ENCODE measurements around the gene NUP85.
"Not testable (repeated sequence)": the region's sequence is repeated elsewhere in the genome, so short reads cannot be mapped to it uniquely, and the experiment has no call there.

Gene NUP85

GRCh38 chr17:75205793-75206163 is 299 bp downstream of the NUP85 start:
- Histone ChIP-seq H3K9ac (ENCODE audit: low read depth, low read length) (peak overlapping the region; percentile 98), H3K9me3 (ENCODE audit: insufficient read depth, low read depth, low read length) (no peaks in the 10 kb centered on the region), H3K4me3 (ENCODE audit: low read length) (peak overlapping the region; percentile 94), H3K27ac (ENCODE audit: low read depth, low read length) (peak overlapping the region; percentile 100), H3K27me3 (ENCODE audit: insufficient read depth, low read length) (no peaks in the 10 kb centered on the region), H3K36me3 (ENCODE audit: insufficient read depth, low read length) (peaks cover 22% of the 10 kb centered on the region), H3K4me1 (ENCODE audit: insufficient read depth, low read length) (no peaks in the 10 kb centered on the region)
- under 1% methylated on average over 22 of the region's 22 CpGs for WGBS

DNA sequence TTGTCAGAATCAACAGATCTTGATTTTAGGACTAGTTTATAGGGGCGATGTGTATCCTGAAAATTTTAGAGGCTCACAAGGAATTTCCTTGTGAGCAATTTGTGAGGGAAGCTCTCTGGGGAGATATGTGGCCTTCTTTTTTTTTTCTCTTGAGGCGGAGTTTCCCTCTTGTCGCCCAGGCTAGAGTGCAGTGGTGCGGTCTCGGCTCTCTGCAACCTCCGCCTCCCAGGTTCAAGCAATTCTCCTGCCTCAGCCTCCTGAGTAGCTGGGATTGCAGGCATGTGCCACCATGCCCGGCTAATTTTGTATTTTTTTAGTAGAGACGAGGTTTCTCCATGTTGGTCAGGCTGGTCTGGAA is 1.6 kb downstream of the NUP85 start:
- Histone ChIP-seq H3K4me3 (ENCODE audit: low read length) (peak overlapping the region; percentile 94), H3K36me3 (ENCODE audit: insufficient read depth, low read length) (peaks cover 33% of the 10 kb centered on the region)
- WGBS = 95% methylated on average over 8 of the region's 8 CpGs
- H3K27ac ChIP-seq (ENCODE audit: low read depth, low read length); H3K4me1 ChIP-seq (ENCODE audit: insufficient read depth, low read length); H3K9me3 ChIP-seq (ENCODE audit: insufficient read depth, low read depth, low read length); H3K9ac ChIP-seq (ENCODE audit: low read depth, low read length); H3K27me3 ChIP-seq (ENCODE audit: insufficient read depth, low read length): not testable (repeated sequence)

- no peaks in the 10 kb centered on the region for H3K4me1 ChIP-seq (ENCODE audit: insufficient read depth, low read length)
- H3K27ac ChIP-seq (ENCODE audit: low read depth, low read length) = no peak overlapping the region
- H3K4me3 ChIP-seq (ENCODE audit: low read length) = no peak overlapping the region
- peaks cover 40% of the 10 kb centered on the region for H3K36me3 ChIP-seq (ENCODE audit: insufficient read depth, low read length)
- WGBS = 87% methylated on average over 12 of the region's 12 CpGs
- no peak overlapping the region for H3K9ac ChIP-seq (ENCODE audit: low read depth, low read length)
- no peaks in the 10 kb centered on the region for H3K27me3 ChIP-seq (ENCODE audit: insufficient read depth, low read length)
- no peaks in the 10 kb centered on the region for H3K9me3 ChIP-seq (ENCODE audit: insufficient read depth, low read depth, low read length)
Measured at GRCh38 chr17:75207760-75208159, 2.3 kb downstream of the NUP85 start.

- no peak overlapping the region for H3K27ac ChIP-seq (ENCODE audit: low read depth, low read length)
- H3K9me3 ChIP-seq (ENCODE audit: insufficient read depth, low read depth, low read length) = no peaks in the 10 kb centered on the region
- WGBS = 95% methylated on average over 9 of the region's 9 CpGs
- H3K4me1 ChIP-seq (ENCODE audit: insufficient read depth, low read length) = no peaks in the 10 kb centered on the region
- H3K27me3 ChIP-seq (ENCODE audit: insufficient read depth, low read length) = no peaks in the 10 kb centered on the region
- no peak overlapping the region for H3K9ac ChIP-seq (ENCODE audit: low read depth, low read length)
- no peak overlapping the region for H3K4me3 ChIP-seq (ENCODE audit: low read length)
- peaks cover 44% of the 10 kb centered on the region for H3K36me3 ChIP-seq (ENCODE audit: insufficient read depth, low read length)
Measured at GRCh38 chr17:75208161-75208560, 2.7 kb downstream of the NUP85 start.

- no peak overlapping the region for H3K27ac ChIP-seq (ENCODE audit: low read depth, low read length)
- H3K9ac ChIP-seq (ENCODE audit: low read depth, low read length) = no peak overlapping the region
- WGBS = 87% methylated on average over 3 of the region's 3 CpGs
Measured at GRCh38 chr17:75209061-75209460, 3.6 kb downstream of the NUP85 start.

DNA sequence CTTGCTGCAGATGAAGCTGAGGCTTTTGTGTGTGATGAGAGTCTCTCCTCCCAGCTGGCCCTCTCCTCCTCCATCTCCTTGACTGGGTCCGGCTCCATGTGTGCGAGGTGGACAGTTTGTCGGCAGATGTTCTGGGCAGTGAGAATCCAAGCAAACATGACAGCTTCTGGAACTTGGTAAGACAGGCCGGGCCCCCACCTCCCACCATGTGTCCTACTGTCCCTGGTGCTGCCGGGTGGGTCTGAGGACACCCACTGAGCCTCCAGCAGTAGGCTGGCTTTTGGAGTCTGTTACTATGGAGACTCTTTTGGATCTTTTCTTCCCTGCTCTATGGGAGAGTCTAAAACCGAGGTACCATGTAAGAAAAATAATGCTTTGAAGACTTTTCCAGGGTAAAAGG is 12.7 kb downstream of the NUP85 start:
- no peak overlapping the region for H3K4me3 ChIP-seq (ENCODE audit: low read length)
- peaks cover 87% of the 10 kb centered on the region for H3K36me3 ChIP-seq (ENCODE audit: insufficient read depth, low read length)
- no peaks in the 10 kb centered on the region for H3K4me1 ChIP-seq (ENCODE audit: insufficient read depth, low read length)
- no peaks in the 10 kb centered on the region for H3K9me3 ChIP-seq (ENCODE audit: insufficient read depth, low read depth, low read length)
- no peaks in the 10 kb centered on the region for H3K27me3 ChIP-seq (ENCODE audit: insufficient read depth, low read length)
- H3K27ac ChIP-seq (ENCODE audit: low read depth, low read length) = no peak overlapping the region
- WGBS = 93% methylated on average over 6 of the region's 6 CpGs
- H3K9ac ChIP-seq (ENCODE audit: low read depth, low read length) = no peak overlapping the region

More at GRCh38 chr17:75209061-75209460, 3.6 kb downstream of the NUP85 start:
- Histone ChIP-seq H3K9me3 (ENCODE audit: insufficient read depth, low read depth, low read length) (no peaks in the 10 kb centered on the region), H3K4me1 (ENCODE audit: insufficient read depth, low read length) (no peaks in the 10 kb centered on the region), H3K36me3 (ENCODE audit: insufficient read depth, low read length) (peaks cover 52% of the 10 kb centered on the region), H3K4me3 (ENCODE audit: low read length) (no peak overlapping the region), H3K27me3 (ENCODE audit: insufficient read depth, low read length) (no peaks in the 10 kb centered on the region)

DNA sequence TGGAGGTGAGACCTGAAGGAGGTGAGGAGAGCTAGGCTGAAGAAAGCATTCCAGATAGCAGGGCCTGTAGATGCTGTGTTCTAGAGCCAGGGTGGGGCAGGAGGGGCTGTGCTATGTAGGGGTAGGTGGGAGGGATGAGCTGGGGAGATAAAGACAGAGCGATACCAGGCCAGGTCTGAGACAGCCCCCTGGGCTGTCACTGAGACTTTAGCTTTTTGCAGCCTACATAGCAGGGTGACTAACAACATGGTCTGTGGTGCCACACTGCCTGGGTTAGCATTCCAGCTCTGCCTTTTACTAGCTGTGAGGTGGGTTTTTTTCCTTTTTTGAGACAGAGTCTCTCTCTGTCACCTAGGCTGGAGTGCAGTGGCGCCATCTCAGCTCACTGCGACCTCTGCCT is 14.3 kb downstream of the NUP85 start:
- Histone ChIP-seq H3K27ac (ENCODE audit: low read depth, low read length) (no peak overlapping the region), H3K36me3 (ENCODE audit: insufficient read depth, low read length) (peaks cover 83% of the 10 kb centered on the region), H3K9ac (ENCODE audit: low read depth, low read length) (no peak overlapping the region), H3K27me3 (ENCODE audit: insufficient read depth, low read length) (no peaks in the 10 kb centered on the region), H3K9me3 (ENCODE audit: insufficient read depth, low read depth, low read length) (no peaks in the 10 kb centered on the region), H3K4me3 (ENCODE audit: low read length) (no peak overlapping the region), H3K4me1 (ENCODE audit: insufficient read depth, low read length) (no peaks in the 10 kb centered on the region)
- 95% methylated on average over 3 of the region's 3 CpGs for WGBS

DNA sequence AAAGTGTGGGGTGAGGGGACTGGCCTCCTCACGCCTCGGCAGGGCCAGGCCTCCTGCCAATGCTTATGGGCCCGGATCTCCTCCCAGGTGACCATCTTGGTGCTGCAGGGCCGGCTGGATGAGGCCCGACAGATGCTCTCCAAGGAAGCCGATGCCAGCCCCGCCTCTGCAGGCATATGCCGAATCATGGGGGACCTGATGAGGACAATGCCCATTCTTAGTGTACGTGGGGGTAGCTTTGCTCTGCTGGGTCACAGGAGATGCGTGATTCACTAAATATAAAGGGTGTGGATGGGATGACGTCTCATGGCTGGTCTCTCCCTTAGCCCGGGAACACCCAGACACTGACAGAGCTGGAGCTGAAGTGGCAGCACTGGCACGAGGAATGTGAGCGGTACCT is 19.5 kb downstream of the NUP85 start:
- Histone ChIP-seq H3K4me3 (ENCODE audit: low read length) (no peak overlapping the region), H3K27me3 (ENCODE audit: insufficient read depth, low read length) (no peaks in the 10 kb centered on the region), H3K9me3 (ENCODE audit: insufficient read depth, low read depth, low read length) (no peaks in the 10 kb centered on the region), H3K27ac (ENCODE audit: low read depth, low read length) (no peak overlapping the region), H3K36me3 (ENCODE audit: insufficient read depth, low read length) (peaks cover 82% of the 10 kb centered on the region), H3K9ac (ENCODE audit: low read depth, low read length) (no peak overlapping the region), H3K4me1 (ENCODE audit: insufficient read depth, low read length) (no peaks in the 10 kb centered on the region)
- 88% methylated on average over 14 of the region's 14 CpGs for WGBS

- Histone ChIP-seq H3K4me3 (ENCODE audit: low read length) (no peak overlapping the region), H3K27ac (ENCODE audit: low read depth, low read length) (no peak overlapping the region), H3K9ac (ENCODE audit: low read depth, low read length) (no peak overlapping the region), H3K4me1 (ENCODE audit: insufficient read depth, low read length) (no peaks in the 10 kb centered on the region), H3K36me3 (ENCODE audit: insufficient read depth, low read length) (peaks cover 92% of the 10 kb centered on the region), H3K9me3 (ENCODE audit: insufficient read depth, low read depth, low read length) (no peaks in the 10 kb centered on the region), H3K27me3 (ENCODE audit: insufficient read depth, low read length) (no peaks in the 10 kb centered on the region)
- WGBS = 94% methylated on average over 5 of the region's 5 CpGs
Measured at GRCh38 chr17:75227729-75228128, 22.2 kb downstream of the NUP85 start.

GRCh38 chr17:75228305-75228704 is 22.8 kb downstream of the NUP85 start:
- Histone ChIP-seq H3K27me3 (ENCODE audit: insufficient read depth, low read length) (no peaks in the 10 kb centered on the region), H3K36me3 (ENCODE audit: insufficient read depth, low read length) (peaks cover 92% of the 10 kb centered on the region), H3K4me1 (ENCODE audit: insufficient read depth, low read length) (no peaks in the 10 kb centered on the region), H3K27ac (ENCODE audit: low read depth, low read length) (no peak overlapping the region), H3K4me3 (ENCODE audit: low read length) (no peak overlapping the region), H3K9ac (ENCODE audit: low read depth, low read length) (no peak overlapping the region), H3K9me3 (ENCODE audit: insufficient read depth, low read depth, low read length) (no peaks in the 10 kb centered on the region)
- WGBS = 94% methylated on average over 2 of the region's 2 CpGs

DNA sequence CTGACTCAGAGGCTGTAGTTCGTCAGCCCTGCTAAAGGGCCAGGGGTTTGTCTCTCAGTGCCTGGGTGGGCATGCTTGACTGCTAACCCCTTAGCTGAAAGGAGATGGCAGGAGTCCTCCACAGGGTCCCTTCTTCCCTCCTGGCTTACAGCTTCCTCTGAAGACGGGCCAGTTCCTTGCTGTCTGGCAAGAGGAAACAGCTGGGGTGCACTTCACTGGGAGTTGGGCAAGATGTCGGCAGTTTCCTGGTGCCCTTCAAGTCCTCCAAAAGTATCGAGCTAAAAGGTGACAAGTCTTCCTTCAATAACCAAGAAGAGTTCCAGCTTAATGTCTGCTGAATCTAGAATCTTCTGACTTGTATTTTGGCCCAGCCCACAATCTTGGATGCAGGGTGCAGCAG is 23.4 kb downstream of the NUP85 start:
- H3K9ac ChIP-seq (ENCODE audit: low read depth, low read length) = no peak overlapping the region
- H3K27me3 ChIP-seq (ENCODE audit: insufficient read depth, low read length) = no peaks in the 10 kb centered on the region
- H3K4me1 ChIP-seq (ENCODE audit: insufficient read depth, low read length) = no peaks in the 10 kb centered on the region
- peaks cover 89% of the 10 kb centered on the region for H3K36me3 ChIP-seq (ENCODE audit: insufficient read depth, low read length)
- no peaks in the 10 kb centered on the region for H3K9me3 ChIP-seq (ENCODE audit: insufficient read depth, low read depth, low read length)
- 96% methylated on average over 4 of the region's 4 CpGs for WGBS
- H3K4me3 ChIP-seq (ENCODE audit: low read length) = no peak overlapping the region
- H3K27ac ChIP-seq (ENCODE audit: low read depth, low read length) = no peak overlapping the region

GRCh38 chr17:75231071-75231470 is 25.6 kb downstream of the NUP85 start:
- Histone ChIP-seq H3K4me3 (ENCODE audit: low read length) (no peak overlapping the region), H3K27ac (ENCODE audit: low read depth, low read length) (no peak overlapping the region), H3K9ac (ENCODE audit: low read depth, low read length) (no peak overlapping the region), H3K4me1 (ENCODE audit: insufficient read depth, low read length) (no peaks in the 10 kb centered on the region), H3K9me3 (ENCODE audit: insufficient read depth, low read depth, low read length) (no peaks in the 10 kb centered on the region), H3K27me3 (ENCODE audit: insufficient read depth, low read length) (no peaks in the 10 kb centered on the region), H3K36me3 (ENCODE audit: insufficient read depth, low read length) (peaks cover 90% of the 10 kb centered on the region)
- 95% methylated on average over 8 of the region's 8 CpGs for WGBS
